Measurements from ENCODE around the gene NSG1.

DNA sequence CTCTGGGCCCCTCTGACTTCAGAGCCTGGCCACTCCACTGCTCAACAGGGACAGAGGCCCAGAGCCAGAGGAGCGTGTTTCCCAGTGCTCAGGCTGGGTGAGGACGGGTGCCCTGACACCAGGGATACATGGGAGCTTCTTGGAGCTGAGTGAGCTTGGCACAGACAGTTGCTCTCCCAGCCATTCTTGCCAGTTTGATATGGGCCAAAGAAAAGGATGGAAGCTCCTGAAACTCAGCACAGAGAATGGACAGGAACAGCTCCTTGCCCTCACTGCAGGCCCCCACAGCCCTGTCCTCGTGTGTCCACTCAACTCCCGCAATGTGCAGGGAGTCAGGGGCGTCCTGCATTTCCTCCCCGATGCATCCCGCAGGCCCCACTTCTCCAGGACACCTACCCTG is 38.8 kb downstream of the NSG1 start:
- no peak for TF ChIP-seq POLR2A (IDR thresholded peaks at IDR 0.05; ENCODE audit: low read depth, low read length)
- TF ChIP-seq POLR2AphosphoS5 (IDR thresholded peaks at IDR 0.05; ENCODE audit: low read depth, low read length) = no peak
- no peak for TF ChIP-seq TAF1 (IDR thresholded peaks at IDR 0.05; ENCODE audit: low read depth, low read length)
- no peak for TF ChIP-seq PAX5 (IDR thresholded peaks at IDR 0.05; ENCODE audit: insufficient read depth, low read length, severe bottlenecking)

Data from GM12891 (cell line).